Mammary epithelial cell (primary cell): Measurements from ENCODE around the gene TRIP13.

Experiments used
- CTCF ChIP-seq, 2 donors: IDR thresholded peaks in 1 of 2; conservative IDR thresholded peaks in 1 of 2; 2 replicates each; pipeline ENCODE4 v1.5.1; 2011 to 2012; ENCODE audit warnings: inconsistent platforms in 2 of 2, low read length in 2 of 2, mild to moderate bottlenecking in 2 of 2, control low read depth in 1 of 2, low read depth in 1 of 2; ENCODE audit not compliant: insufficient read depth in 1 of 2; ENCODE audit errors: extremely low read depth in 1 of 2
- EZH2 ChIP-seq: IDR thresholded peaks from 2 replicates; pipeline ENCODE4 v1.6.1; 2012; ENCODE audit warnings: low read length, inconsistent platforms, borderline replicate concordance

GRCh38 chr5:871596-872298 is 20.9 kb upstream of the TRIP13 start:
- TF ChIP-seq CTCF (conservative IDR thresholded peaks at IDR 0.05 in 1 of 2, IDR thresholded peaks at IDR 0.05 in 1 of 2; ENCODE audit: extremely low read depth in 1 of 2, insufficient read depth in 1 of 2, low read depth in 1 of 2, low read length in 2 of 2) (no peak), EZH2 (no peak)
